Stomach (tissue), 9 donors: Measurements from ENCODE around the gene ACTR6. TPM values are rescaled to one million over a fixed set of nuclear protein-coding genes. Genes with fewer than 3 reads are reported as not detected.
"Not testable (repeated sequence)": the region's sequence is repeated elsewhere in the genome, so short reads cannot be mapped to it uniquely, and the experiment has no call there.

Experiments
- DNase-seq, 2 donors: peaks; one replicate each; pipeline versions ENCODE4 v3.0.0 to v3.0.0-alpha.2; 2013 to 2019
- H3K27ac ChIP-seq, 5 donors: fragments of 200-600 bp in 4 of 5; sonication (generic) in 4 of 5; one replicate each; pipeline ENCODE4 v1.5.1; 2013 to 2019; ENCODE audit warnings: mild to moderate bottlenecking in 1 of 5, moderate library complexity in 1 of 5
- H3K27me3 ChIP-seq, 3 donors: fragments of 200-600 bp; sonication (generic); one replicate each; pipeline ENCODE4 v1.5.1; 2017 to 2019; ENCODE audit warnings: mixed run types in 1 of 3
- H3K36me3 ChIP-seq, 4 donors: fragments of 200-600 bp; sonication (generic); 1 replicate in 3 of 4; 2 replicates in 1 of 4; pipeline ENCODE4 v1.5.1; 2016 to 2019
- H3K4me1 ChIP-seq, 4 donors: fragments of 200-600 bp; sonication (generic); one replicate each; pipeline ENCODE4 v1.5.1; 2016 to 2019
- H3K4me3 ChIP-seq, 4 donors: fragments of 200-600 bp; sonication (generic) in 3 of 4; one replicate each; pipeline ENCODE4 v1.5.1; 2016 to 2019; ENCODE audit warnings: mild to moderate bottlenecking in 1 of 4
- H3K9me3 ChIP-seq, 4 donors: fragments of 200-600 bp; sonication (generic); one replicate each; pipeline ENCODE4 v1.5.1; 2016 to 2019
- CTCF ChIP-seq, 7 experiments: fragments of 450-650 bp in 4 of 7; fragments of 200-600 bp in 3 of 7; sonication (generic) in 3 of 7; IDR thresholded peaks; one replicate each; pipeline ENCODE4 v1.5.1; 2016 to 2019; ENCODE audit warnings: antibody characterized with exemption in 7 of 7, control low read depth in 2 of 7, mild to moderate bottlenecking in 1 of 7
- EP300 ChIP-seq: sonication (generic); formaldehyde crosslinking; IDR thresholded peaks from one replicate; pipeline ENCODE4 v1.6.1; 2017; ENCODE audit warnings: antibody characterized with exemption
- POLR2A ChIP-seq, 4 donors: fragments of 450-650 bp; IDR thresholded peaks; one replicate each; pipeline ENCODE4 v1.6.1; 2016; ENCODE audit warnings: antibody characterized with exemption in 4 of 4, control low read depth in 2 of 4, mild to moderate bottlenecking in 1 of 4, moderate library complexity in 1 of 4
- POLR2AphosphoS5 ChIP-seq, 3 donors: sonication (generic); formaldehyde crosslinking; IDR thresholded peaks; one replicate each; pipeline ENCODE4 v1.6.1; 2016; ENCODE audit warnings: antibody characterized with exemption in 3 of 3
- WGBS, 5 donors: extraction: QIAGEN DNeasy Blood & Tissue Kit in 3 of 5; methylation state at CpG; one replicate each; pipeline versions ENCODE4 v1.1.5 to v1.1.7; 2013 to 2018; 5-methylcytosine and 5-hydroxymethylcytosine counted together
- intact Hi-C: fragments of 100-400 bp; cut with DNase I; formaldehyde crosslinking; loops from one replicate; pipeline ENCODE4 v1.15.1; 2023; ENCODE audit warnings: low total_unique reads
- polyA plus RNA-seq, 3 donors: library from polyadenylated mRNA; stranded (reverse); fragments of 200-250 nt; gene quantifications; one replicate each; pipeline ENCODE4 v1.2.3, GENCODE V29; 2013
- total RNA-seq, 5 donors: library from RNA; depleted of rRNA; stranded (reverse); fragments of >200 nt; gene quantifications; one replicate each; pipeline versions ENCODE4 v1.1.0 to v1.2.3, GENCODE V29; 2014 to 2016
- donor health status: healthy with polysubstance abuse.
- donor health status: Bipolar disorder and iron deficiency.
- donor health status: healthy.

Gene ACTR6
- total and polyA plus RNA-seq, 8 donors: 0.58 to 40.7 (median 13.4) TPM

- Histone ChIP-seq H3K4me1 (peaks cover 0 to 16% (median 8%) of the 10 kb centered on the region in 4 donors), H3K36me3 (no peaks in the 10 kb centered on the region), H3K9me3 (no peaks in the 10 kb centered on the region), H3K4me3 (no peak overlapping the region), H3K27ac (no peak overlapping the region), H3K27me3 (no peaks in the 10 kb centered on the region)
- no peak for DNase-seq
- TF ChIP-seq EP300: no peak
- TF ChIP-seq CTCF (IDR thresholded peaks at IDR 0.05): no peak
- no peak for TF ChIP-seq POLR2AphosphoS5 (IDR thresholded peaks at IDR 0.05)
- TF ChIP-seq POLR2A (IDR thresholded peaks at IDR 0.05): no peak
- WGBS, 5 donors: 92 to 100% (median 98%) methylated on average over 1 of the region's 1 CpG
- intact Hi-C loops: no loop called here
Observed at GRCh38 chr12:100253437-100253836, 52.8 kb downstream of the ACTR6 start.

- Histone ChIP-seq H3K36me3 (no peaks in the 10 kb centered on the region), H3K4me3 (no peak overlapping the region), H3K27me3 (no peaks in the 10 kb centered on the region), H3K9me3 (no peaks in the 10 kb centered on the region), H3K4me1 (peaks cover 0 to 12% (median 8%) of the 10 kb centered on the region in 4 donors), H3K27ac (no peak overlapping the region)
- DNase-seq: no peak
- WGBS, 5 donors: 87 to 100% (median 95%) methylated on average over 1 of the region's 1 CpG
- TF ChIP-seq POLR2AphosphoS5 (IDR thresholded peaks at IDR 0.05): no peak
- no peak for TF ChIP-seq POLR2A (IDR thresholded peaks at IDR 0.05)
- TF ChIP-seq CTCF (IDR thresholded peaks at IDR 0.05): no peak
- no peak for TF ChIP-seq EP300
- intact Hi-C loops: no loop called here
Observed at GRCh38 chr12:100254876-100255275, 54.3 kb downstream of the ACTR6 start.

GRCh38 chr12:100258127-100258526, 57.5 kb downstream of the ACTR6 start:
- intact Hi-C loops: no loop called here
- no peaks in the 10 kb centered on the region for H3K27me3 ChIP-seq
- H3K27ac ChIP-seq: no peak overlapping the region
- no peak for DNase-seq
- no peak for TF ChIP-seq POLR2AphosphoS5 (IDR thresholded peaks at IDR 0.05)
- TF ChIP-seq EP300: no peak
- no peak for TF ChIP-seq CTCF (IDR thresholded peaks at IDR 0.05)
- no peak for TF ChIP-seq POLR2A (IDR thresholded peaks at IDR 0.05)
- H3K4me1 ChIP-seq: no peaks in the 10 kb centered on the region
- no peaks in the 10 kb centered on the region for H3K36me3 ChIP-seq
- no peak overlapping the region for H3K4me3 ChIP-seq
- H3K9me3 ChIP-seq: no peaks in the 10 kb centered on the region
- WGBS, 5 donors: 93 to 100% (median 98%) methylated on average over 1 of the region's 1 CpG

GRCh38 chr12:100263131-100263530, 62.5 kb downstream of the ACTR6 start:
- intact Hi-C loops: no loop called here

GRCh38 chr12:100265107-100265506, 64.5 kb downstream of the ACTR6 start:
- WGBS, 5 donors: 95 to 99% (median 97%) methylated on average over 5 of the region's 5 CpGs

More at GRCh38 chr12:100263131-100263530, 62.5 kb downstream of the ACTR6 start:
- H3K27me3 ChIP-seq: no peaks in the 10 kb centered on the region
- H3K9me3 ChIP-seq: no peaks in the 10 kb centered on the region
- WGBS, 5 donors: 83 to 94% (median 89%) methylated on average over 5 of the region's 5 CpGs
- H3K27ac ChIP-seq: no peak overlapping the region
- no peak overlapping the region for H3K4me3 ChIP-seq
- H3K36me3 ChIP-seq: no peaks in the 10 kb centered on the region
- TF ChIP-seq POLR2A (IDR thresholded peaks at IDR 0.05) (no peak), EP300 (no peak), POLR2AphosphoS5 (IDR thresholded peaks at IDR 0.05) (no peak), CTCF (IDR thresholded peaks at IDR 0.05) (no peak)
- DNase-seq: no peak
- peaks cover 0 to 7% (median under 1%) of the 10 kb centered on the region in 4 donors for H3K4me1 ChIP-seq

More at GRCh38 chr12:100265107-100265506, 64.5 kb downstream of the ACTR6 start:
- H3K4me1 ChIP-seq: peaks cover 14 to 27% (median 20%) of the 10 kb centered on the region in 4 donors
- intact Hi-C loops, H3K27ac ChIP-seq, H3K9me3 ChIP-seq, DNase-seq, H3K27me3 ChIP-seq, H3K4me3 ChIP-seq, H3K36me3 ChIP-seq: not testable (repeated sequence)
